PC-9 (cell line): ENCODE data around the gene BMF.

Source experiments
- CTCF ChIP-seq: fragments of 200-600 bp; sonication (generic); conservative IDR thresholded peaks from 2 replicates; pipeline ENCODE4 v1.6.1; 2017; ENCODE audit warnings: mixed run types, antibody characterized with exemption, mild to moderate bottlenecking, moderate library complexity
- EZH2 ChIP-seq: fragments of 200-600 bp; sonication (generic); IDR thresholded peaks from 2 replicates; pipeline ENCODE4 v1.8.0; 2017; ENCODE audit warnings: antibody characterized with exemption, low read depth

- TF ChIP-seq EZH2 (no peak), CTCF (no peak)
Measured at GRCh38 chr15:40111888-40112287, 3.2 kb upstream of the BMF start.
